WTC11 (cell line): Measurements from ENCODE around the gene AKR7A2. TPM values are rescaled to one million over a fixed set of nuclear protein-coding genes. Genes with fewer than 3 reads are reported as not detected.
"Not testable (repeated sequence)": the region's sequence is repeated elsewhere in the genome, so short reads cannot be mapped to it uniquely, and the experiment has no call there.

ENCODE experiments used
- ATAC-seq: fragments of 200-7000 bp; cut with Tn5 transposase; 2 replicates; pipeline ENCODE4 v1.10.0; 2021; ENCODE audit warnings: mild to moderate bottlenecking, moderate library complexity
- CTCF ChIA-PET: fragments of 300-600 bp; sonication (Branson Sonifier 250); formaldehyde crosslinking; loops from one replicate; lab custom pipeline; 2021; ENCODE audit warnings: antibody characterized with exemption; lab: Charles Lee
- POLR2A ChIA-PET: fragments of 350-600 bp; sonication (Branson Sonifier 250); formaldehyde crosslinking; loops from one replicate; lab custom pipeline; 2021; ENCODE audit warnings: antibody characterized with exemption; lab: Charles Lee
- DNase-seq: peaks from one replicate; pipeline ENCODE4 v3.0.0; 2021; ENCODE audit warnings: low spot score
- H3K27ac Mint-ChIP-seq: 2 replicates; pipeline ENCODE4 v1.8.0; 2021; ENCODE audit warnings: mixed read lengths
- H3K27me3 Mint-ChIP-seq: 2 replicates; pipeline ENCODE4 v1.8.0; 2021; ENCODE audit warnings: low read depth, mild to moderate bottlenecking, moderate library complexity, mixed read lengths
- H3K36me3 Mint-ChIP-seq: 2 replicates; pipeline ENCODE4 v1.8.0; 2021; ENCODE audit warnings: mixed read lengths
- H3K4me1 Mint-ChIP-seq: 2 replicates; pipeline ENCODE4 v1.8.0; 2022; ENCODE audit warnings: mixed read lengths
- H3K4me3 Mint-ChIP-seq: 2 replicates; pipeline ENCODE4 v1.8.0; 2021; ENCODE audit warnings: mild to moderate bottlenecking, moderate library complexity, mixed read lengths
- H3K9me3 Mint-ChIP-seq: 2 replicates; pipeline ENCODE4 v1.8.0; 2021; ENCODE audit warnings: mixed read lengths
- ARID4B ChIP-seq: sonication (generic); formaldehyde crosslinking; IDR thresholded peaks from 2 replicates; pipeline ENCODE4 v1.8.0; 2023; ENCODE audit warnings: missing genetic modification reagents, mild to moderate bottlenecking, borderline replicate concordance
- ATF1 ChIP-seq: sonication (generic); formaldehyde crosslinking; IDR thresholded peaks from 2 replicates; pipeline ENCODE4 v1.8.1; 2023; ENCODE audit warnings: mild to moderate bottlenecking, moderate library complexity, missing genetic modification reagents
- CREM ChIP-seq: sonication (generic); formaldehyde crosslinking; IDR thresholded peaks from 2 replicates; pipeline ENCODE4 v1.8.1; 2022; ENCODE audit warnings: mild to moderate bottlenecking, missing genetic modification reagents, moderate library complexity
- E2F4 ChIP-seq: sonication (generic); formaldehyde crosslinking; IDR thresholded peaks from 2 replicates; pipeline ENCODE4 v1.8.1; 2022; ENCODE audit warnings: low read depth, mild to moderate bottlenecking, moderate library complexity, missing genetic modification reagents, borderline replicate concordance
- E2F5 ChIP-seq: sonication (generic); formaldehyde crosslinking; IDR thresholded peaks from 2 replicates; pipeline ENCODE4 v1.8.1; 2022; ENCODE audit warnings: mild to moderate bottlenecking, moderate library complexity, missing genetic modification reagents
- ELF4 ChIP-seq: sonication (generic); formaldehyde crosslinking; IDR thresholded peaks from 2 replicates; pipeline ENCODE4 v1.8.1; 2022; ENCODE audit warnings: low read depth, mild to moderate bottlenecking, moderate library complexity, missing genetic modification reagents
- FOXJ3 ChIP-seq: sonication (generic); formaldehyde crosslinking; IDR thresholded peaks from 2 replicates; pipeline ENCODE4 v1.9.0; 2021; ENCODE audit warnings: missing genetic modification reagents, mild to moderate bottlenecking, borderline replicate concordance
- IRF2 ChIP-seq: sonication (generic); formaldehyde crosslinking; IDR thresholded peaks from 2 replicates; pipeline ENCODE4 v1.8.0; 2022; ENCODE audit warnings: low read depth, missing genetic modification reagents, borderline replicate concordance
- NFYB ChIP-seq: sonication (generic); formaldehyde crosslinking; conservative IDR thresholded peaks from 2 replicates; pipeline ENCODE4 v1.8.0; 2022; ENCODE audit warnings: low read depth, missing genetic modification reagents
- NR1H2 ChIP-seq: sonication (generic); formaldehyde crosslinking; IDR thresholded peaks from 2 replicates; pipeline ENCODE4 v1.9.0; 2021; ENCODE audit warnings: mild to moderate bottlenecking, moderate library complexity, missing genetic modification reagents
- NR2C2 ChIP-seq: sonication (generic); formaldehyde crosslinking; IDR thresholded peaks from 2 replicates; pipeline ENCODE4 v1.8.0; 2022; ENCODE audit warnings: mild to moderate bottlenecking, missing genetic modification reagents
- PRRX2 ChIP-seq: fragments of 250-450 bp; sonication (Bioruptor Pico); IDR thresholded peaks from 2 replicates; pipeline ENCODE4 v1.8.0; 2021; ENCODE audit warnings: mild to moderate bottlenecking
- SMAD4 ChIP-seq: sonication (generic); formaldehyde crosslinking; IDR thresholded peaks from 2 replicates; pipeline ENCODE4 v1.8.0; 2022; ENCODE audit warnings: mild to moderate bottlenecking, missing genetic modification reagents
- USF1 ChIP-seq: sonication (generic); formaldehyde crosslinking; IDR thresholded peaks from 2 replicates; pipeline ENCODE4 v1.8.0; 2022; ENCODE audit warnings: mild to moderate bottlenecking, missing genetic modification reagents
- ZMAT4 ChIP-seq: fragments of 250-450 bp; sonication (Bioruptor Pico); IDR thresholded peaks from 2 replicates; pipeline ENCODE4 v1.9.0; 2021; ENCODE audit warnings: mild to moderate bottlenecking
- ZNF263 ChIP-seq: sonication (generic); formaldehyde crosslinking; IDR thresholded peaks from 2 replicates; pipeline ENCODE4 v1.8.1; 2022; ENCODE audit warnings: low read depth, mild to moderate bottlenecking, moderate library complexity, missing genetic modification reagents
- total RNA-seq: library from RNA; stranded (reverse); gene quantifications from 3 replicates; pipeline ENCODE4 v1.2.3, GENCODE V29; 2021
- TF ChIP-seq, protein P1 (sequence below): sonication (generic); formaldehyde crosslinking; IDR thresholded peaks from 2 replicates; pipeline ENCODE4 v1.8.0; 2022; ENCODE audit warnings: mild to moderate bottlenecking, missing genetic modification reagents

AKR7A2 gene
- total RNA-seq, 1 experiment from 2014 or later, result 43.4 TPM

DNA sequence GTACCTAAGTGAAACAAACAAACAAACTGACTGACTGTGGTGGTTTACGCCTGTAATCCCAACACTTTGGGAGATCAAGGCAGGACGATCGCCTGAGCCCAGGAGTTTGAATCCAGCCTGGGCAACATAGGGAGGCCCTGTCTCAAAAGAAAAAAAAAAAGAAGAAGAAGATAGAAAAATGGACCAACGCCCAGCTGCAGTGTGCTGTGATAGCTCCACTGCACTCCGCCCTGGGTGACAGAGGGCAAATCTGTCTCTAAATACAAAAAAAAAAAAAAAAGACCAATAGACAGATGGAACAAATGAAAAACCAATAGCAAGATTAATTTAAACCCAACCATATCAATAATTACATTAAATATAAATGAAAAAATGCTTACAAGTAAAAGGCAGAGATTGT lies 37.3 kb downstream of the AKR7A2 start:
- Mint-ChIP-seq H3K36me3 (no peaks in the 10 kb centered on the region), H3K4me3 (no peak overlapping the region), H3K9me3 (peaks cover 12% of the 10 kb centered on the region), H3K27me3 (peaks cover 35% of the 10 kb centered on the region), H3K4me1 (no peaks in the 10 kb centered on the region), H3K27ac (no peak overlapping the region)
- ChIA-PET POLR2A (no interaction called here), CTCF (interaction anchor here (0.8 to 1.7 kb wide), 2 partner anchors 307 to 376 kb away, joined by 4 read pairs; no protein-coding TSS in a partner anchor)
- DNase-seq, result no peak
- no peak for TF ChIP-seq ZNF263 (CRISPR knock-in tag)
- no peak for TF ChIP-seq NFYB (CRISPR knock-in tag)
- no peak for TF ChIP-seq IRF2 (CRISPR knock-in tag)
- TF ChIP-seq NR1H2 (CRISPR knock-in tag), result no peak
- TF ChIP-seq ZMAT4 (CRISPR knock-in tag), result no peak
- no peak for TF ChIP-seq NR2C2
- TF ChIP-seq CREM, result no peak
- no peak for TF ChIP-seq E2F5
- TF ChIP-seq, protein P1, sequence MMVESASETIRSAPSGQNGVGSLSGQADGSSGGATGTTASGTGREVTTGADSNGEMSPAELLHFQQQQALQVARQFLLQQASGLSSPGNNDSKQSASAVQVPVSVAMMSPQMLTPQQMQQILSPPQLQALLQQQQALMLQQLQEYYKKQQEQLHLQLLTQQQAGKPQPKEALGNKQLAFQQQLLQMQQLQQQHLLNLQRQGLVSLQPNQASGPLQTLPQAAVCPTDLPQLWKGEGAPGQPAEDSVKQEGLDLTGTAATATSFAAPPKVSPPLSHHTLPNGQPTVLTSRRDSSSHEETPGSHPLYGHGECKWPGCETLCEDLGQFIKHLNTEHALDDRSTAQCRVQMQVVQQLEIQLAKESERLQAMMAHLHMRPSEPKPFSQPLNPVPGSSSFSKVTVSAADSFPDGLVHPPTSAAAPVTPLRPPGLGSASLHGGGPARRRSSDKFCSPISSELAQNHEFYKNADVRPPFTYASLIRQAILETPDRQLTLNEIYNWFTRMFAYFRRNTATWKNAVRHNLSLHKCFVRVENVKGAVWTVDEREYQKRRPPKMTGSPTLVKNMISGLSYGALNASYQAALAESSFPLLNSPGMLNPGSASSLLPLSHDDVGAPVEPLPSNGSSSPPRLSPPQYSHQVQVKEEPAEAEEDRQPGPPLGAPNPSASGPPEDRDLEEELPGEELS (CRISPR knock-in tag), result no peak
- TF ChIP-seq FOXJ3 (CRISPR knock-in tag), result no peak
- TF ChIP-seq E2F4 (CRISPR knock-in tag), result no peak
- no peak for ATAC-seq

DNA sequence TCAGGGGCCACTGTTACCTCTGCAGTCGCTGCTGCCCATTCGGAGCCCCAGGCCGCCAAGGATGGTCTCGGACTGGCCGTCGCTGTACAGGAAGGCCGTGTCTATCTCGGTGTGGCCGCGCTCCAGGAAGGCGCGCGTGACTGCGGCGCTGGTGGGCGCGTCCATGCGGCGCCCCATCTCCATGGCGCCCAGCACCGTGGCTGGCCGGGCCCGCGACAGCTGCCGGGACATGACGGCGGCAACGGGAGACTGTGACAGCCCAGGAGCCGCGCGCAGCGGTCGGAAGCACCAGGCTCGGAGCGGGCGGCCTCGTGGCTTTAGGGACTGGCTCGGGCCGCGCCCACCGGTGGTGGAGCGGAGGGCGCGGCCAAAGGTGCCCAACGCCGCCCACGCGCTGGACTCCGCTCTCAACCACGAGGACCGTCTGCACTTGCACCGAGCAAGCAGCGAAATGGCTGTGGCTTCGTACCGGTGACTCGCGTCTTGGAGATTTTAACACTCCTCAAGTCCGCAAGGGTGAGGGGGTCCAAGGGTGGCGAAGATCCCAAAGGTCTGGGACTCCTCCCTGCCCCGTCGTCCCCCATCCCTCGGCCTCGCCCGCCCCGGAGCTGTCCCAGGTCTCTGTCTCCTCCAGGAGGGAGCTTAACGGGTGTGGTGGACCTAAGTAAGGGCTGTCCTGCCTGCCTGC lies 38.0 kb downstream of the AKR7A2 start:
- H3K27me3 Mint-ChIP-seq, result peaks cover 35% of the 10 kb centered on the region
- H3K27ac Mint-ChIP-seq, POLR2A ChIA-PET, H3K36me3 Mint-ChIP-seq, DNase-seq, H3K4me1 Mint-ChIP-seq, H3K9me3 Mint-ChIP-seq, H3K4me3 Mint-ChIP-seq: not testable (repeated sequence)
- ATAC-seq, result peak; percentile 33
- CTCF ChIA-PET, result interaction anchor here (0.8 to 1.7 kb wide), 2 partner anchors 308 to 377 kb away, joined by 4 read pairs; no protein-coding TSS in a partner anchor

DNA sequence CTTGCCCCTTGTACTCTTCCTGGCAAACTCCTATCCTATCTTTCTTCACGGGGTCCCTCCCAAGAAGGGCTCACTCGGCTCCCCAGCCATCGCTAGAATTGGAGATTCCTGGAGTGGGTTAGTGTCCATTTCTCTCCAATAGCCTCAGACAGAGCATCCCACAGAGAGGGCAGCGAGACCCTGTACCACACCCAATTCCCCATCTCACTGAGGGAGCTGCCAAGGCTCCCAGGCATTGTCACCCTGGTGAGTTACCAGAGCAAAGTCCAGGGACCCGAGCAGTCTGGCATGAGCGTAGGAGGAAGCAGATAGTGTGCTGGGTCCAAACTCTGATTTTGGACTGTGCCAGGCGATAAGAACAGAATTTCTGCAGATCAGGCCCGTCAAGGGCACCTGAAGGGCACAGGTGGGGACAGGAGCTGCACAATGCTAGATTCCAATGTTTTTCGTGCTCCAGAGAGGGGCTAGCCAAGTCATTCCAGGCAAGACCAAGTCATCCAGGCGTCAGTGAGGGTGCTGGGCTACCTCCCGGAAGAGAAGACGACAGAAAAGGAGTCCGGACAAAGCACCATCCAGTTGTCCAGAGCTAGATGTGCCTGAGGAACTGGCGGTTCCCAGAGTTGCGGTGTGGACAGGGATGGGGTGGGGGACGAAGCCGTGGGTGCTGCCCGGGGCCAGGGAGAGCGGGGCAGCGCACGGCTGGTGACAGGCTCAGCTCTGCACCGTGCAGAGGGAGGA lies 38.7 kb downstream of the AKR7A2 start:
- Mint-ChIP-seq H3K4me1 (no peaks in the 10 kb centered on the region), H3K36me3 (no peaks in the 10 kb centered on the region), H3K27me3 (peaks cover 35% of the 10 kb centered on the region), H3K27ac (no peak overlapping the region), H3K9me3 (peaks cover 9% of the 10 kb centered on the region)
- POLR2A ChIA-PET, result no interaction called here
- CTCF ChIA-PET, result interaction anchor here (0.6 to 1.7 kb wide), 3 partner anchors 23 to 378 kb away, joined by 4 read pairs; no protein-coding TSS in a partner anchor
- no peak for TF ChIP-seq SMAD4 (CRISPR knock-in tag)
- no peak for TF ChIP-seq USF1 (CRISPR knock-in tag)
- TF ChIP-seq ATF1 (CRISPR knock-in tag), result no peak
- no peak for TF ChIP-seq PRRX2 (CRISPR knock-in tag)
- TF ChIP-seq E2F5, result no peak
- TF ChIP-seq ARID4B (CRISPR knock-in tag), result no peak
- no peak for TF ChIP-seq ELF4 (CRISPR knock-in tag)
- TF ChIP-seq, all 79 proteins: peak for 0
- peak overlapping the region; percentile 18; the same call in 1 of the 2 replicates for H3K4me3 Mint-ChIP-seq
- no peak for ATAC-seq
- no peak for DNase-seq
